Measurements from ENCODE around the gene WBP2. TPM values are rescaled to one million over a fixed set of nuclear protein-coding genes. Genes with fewer than 3 reads are reported as not detected.
"Not testable (repeated sequence)": the region's sequence is repeated elsewhere in the genome, so short reads cannot be mapped to it uniquely, and the experiment has no call there.

The WBP2 gene
- total RNA-seq, 1 donor = 26.8 TPM

DNA sequence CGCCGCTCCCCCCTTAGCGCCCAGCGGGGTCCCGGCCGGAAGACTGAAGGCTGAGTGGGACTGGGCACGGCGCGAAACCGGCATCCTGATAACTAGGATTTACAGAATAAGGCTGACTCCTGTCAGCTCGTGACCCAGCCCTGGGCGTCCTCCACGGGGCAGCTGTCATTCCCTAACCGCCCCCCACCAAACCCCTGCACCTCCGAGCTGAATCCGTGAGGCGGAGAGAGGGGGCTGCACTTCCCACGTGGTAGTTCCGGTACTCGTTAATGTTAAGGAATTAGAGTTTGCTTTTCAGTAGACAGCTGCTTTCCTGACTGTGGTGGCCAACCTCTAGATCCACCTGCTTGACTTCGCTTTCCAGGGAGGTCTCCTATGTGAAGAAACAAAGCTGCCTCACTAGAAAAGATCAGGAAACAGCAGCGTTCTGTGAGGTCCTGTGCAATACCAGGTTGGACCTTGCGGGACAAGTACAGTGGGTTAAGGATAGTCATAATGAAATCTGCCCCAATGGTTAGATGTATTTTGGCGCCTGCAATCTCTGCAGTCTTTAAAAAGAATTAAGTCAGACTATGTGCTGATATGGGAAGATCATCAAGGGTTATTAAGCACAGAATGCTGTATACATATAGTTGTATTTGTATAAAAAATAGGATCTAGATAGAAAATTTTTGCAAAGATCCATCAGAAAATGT is 1.1 kb upstream of the WBP2 start:
- DNase-seq (ENCODE audit: low read depth) = no peak
- TF ChIP-seq, protein P1, sequence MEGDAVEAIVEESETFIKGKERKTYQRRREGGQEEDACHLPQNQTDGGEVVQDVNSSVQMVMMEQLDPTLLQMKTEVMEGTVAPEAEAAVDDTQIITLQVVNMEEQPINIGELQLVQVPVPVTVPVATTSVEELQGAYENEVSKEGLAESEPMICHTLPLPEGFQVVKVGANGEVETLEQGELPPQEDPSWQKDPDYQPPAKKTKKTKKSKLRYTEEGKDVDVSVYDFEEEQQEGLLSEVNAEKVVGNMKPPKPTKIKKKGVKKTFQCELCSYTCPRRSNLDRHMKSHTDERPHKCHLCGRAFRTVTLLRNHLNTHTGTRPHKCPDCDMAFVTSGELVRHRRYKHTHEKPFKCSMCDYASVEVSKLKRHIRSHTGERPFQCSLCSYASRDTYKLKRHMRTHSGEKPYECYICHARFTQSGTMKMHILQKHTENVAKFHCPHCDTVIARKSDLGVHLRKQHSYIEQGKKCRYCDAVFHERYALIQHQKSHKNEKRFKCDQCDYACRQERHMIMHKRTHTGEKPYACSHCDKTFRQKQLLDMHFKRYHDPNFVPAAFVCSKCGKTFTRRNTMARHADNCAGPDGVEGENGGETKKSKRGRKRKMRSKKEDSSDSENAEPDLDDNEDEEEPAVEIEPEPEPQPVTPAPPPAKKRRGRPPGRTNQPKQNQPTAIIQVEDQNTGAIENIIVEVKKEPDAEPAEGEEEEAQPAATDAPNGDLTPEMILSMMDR (IDR thresholded peaks at IDR 0.05; ENCODE audit: insufficient read depth, low read depth, low read length) = no peak
- H3K4me3 ChIP-seq (ENCODE audit: low read depth, low read length) = peak overlapping the region; percentile 87

DNA sequence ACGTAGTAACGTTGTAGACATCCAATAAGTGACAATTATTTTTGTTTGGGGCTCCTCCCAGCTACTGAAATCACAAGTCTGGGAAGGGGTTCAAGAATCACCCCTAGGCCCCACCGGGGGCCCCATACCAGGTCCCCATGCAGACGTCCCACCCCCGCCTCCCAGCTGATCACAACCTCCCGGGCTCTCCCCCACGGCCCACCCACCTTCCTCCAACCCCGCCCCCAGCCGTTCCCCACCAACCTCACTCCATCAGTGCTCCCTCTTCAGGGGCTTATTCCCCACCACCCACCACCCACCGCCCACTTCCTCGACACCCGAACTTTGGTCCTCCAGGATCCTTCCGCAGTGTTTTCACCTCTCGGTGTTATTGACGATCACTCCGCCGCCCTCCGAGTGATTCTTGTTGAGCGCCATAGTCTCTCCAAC is 240 bp downstream of the WBP2 start:
- DNase-seq (ENCODE audit: low read depth) = no peak

DNA sequence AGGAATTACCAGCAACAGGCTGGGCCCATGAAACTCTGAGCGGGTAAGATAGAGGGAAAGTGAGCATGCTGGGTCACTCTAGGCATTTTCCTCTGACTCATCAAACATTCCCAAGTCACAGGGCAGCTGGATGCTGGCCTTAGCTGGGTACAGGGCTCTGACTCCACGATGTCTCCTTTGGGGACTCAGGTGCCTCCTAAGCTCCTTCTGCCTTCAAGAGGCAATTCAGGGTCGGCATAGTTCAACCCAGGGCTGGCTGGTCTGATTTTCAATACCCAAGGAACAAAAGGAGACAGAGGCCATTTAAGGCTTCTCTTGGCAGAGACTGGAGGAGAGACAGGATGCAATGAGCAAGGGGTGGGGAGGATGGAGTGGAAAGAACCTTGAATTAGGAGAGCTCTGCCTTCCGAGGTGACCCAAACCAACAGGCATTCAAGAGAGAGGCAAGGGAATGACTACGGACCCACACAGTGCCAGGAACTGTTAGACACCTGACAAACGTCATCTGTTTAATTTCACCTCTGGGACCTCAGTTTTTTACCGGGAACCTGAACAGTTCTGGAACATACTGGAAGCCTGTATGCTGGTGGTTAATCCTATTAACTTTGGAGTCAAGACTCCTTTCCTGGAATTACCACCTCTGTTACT is 910 bp downstream of the WBP2 start:
- TF ChIP-seq, protein P1 (IDR thresholded peaks at IDR 0.05; ENCODE audit: insufficient read depth, low read depth, low read length) = no peak
- H3K4me3 ChIP-seq (ENCODE audit: low read depth, low read length) = peak overlapping the region; percentile 75
- peak; percentile 78 for DNase-seq (ENCODE audit: low read depth)

More for the DNA sequence above, 240 bp downstream of the WBP2 start:
- peak overlapping the region; percentile 75 for H3K4me3 ChIP-seq (ENCODE audit: low read depth, low read length)
- TF ChIP-seq, protein P1 (IDR thresholded peaks at IDR 0.05; ENCODE audit: insufficient read depth, low read depth, low read length) = no peak

DNA sequence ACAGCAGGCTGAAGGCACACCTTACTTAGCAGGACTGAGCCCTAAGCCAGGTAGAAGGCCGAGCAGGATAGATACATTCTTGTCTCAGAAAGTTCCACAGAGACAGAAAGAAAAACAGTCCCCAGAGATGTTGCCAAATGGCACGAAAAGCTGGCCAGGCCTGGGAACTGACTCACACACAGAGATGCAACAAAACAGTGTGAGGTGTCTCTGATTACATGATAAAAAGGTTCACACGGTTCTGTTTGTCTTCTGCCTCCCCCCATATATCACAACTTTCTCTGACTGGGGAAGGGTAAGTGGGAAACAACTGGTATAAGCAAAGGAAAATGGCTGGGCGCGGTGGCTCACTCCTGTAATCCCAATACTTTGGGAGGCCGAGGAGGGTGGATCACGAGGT is 1.7 kb downstream of the WBP2 start:
- TF ChIP-seq, protein P1 (IDR thresholded peaks at IDR 0.05; ENCODE audit: insufficient read depth, low read depth, low read length) = no peak
- DNase-seq (ENCODE audit: low read depth) = peak; percentile 82
- no peak overlapping the region for H3K4me3 ChIP-seq (ENCODE audit: low read depth, low read length)

DNA sequence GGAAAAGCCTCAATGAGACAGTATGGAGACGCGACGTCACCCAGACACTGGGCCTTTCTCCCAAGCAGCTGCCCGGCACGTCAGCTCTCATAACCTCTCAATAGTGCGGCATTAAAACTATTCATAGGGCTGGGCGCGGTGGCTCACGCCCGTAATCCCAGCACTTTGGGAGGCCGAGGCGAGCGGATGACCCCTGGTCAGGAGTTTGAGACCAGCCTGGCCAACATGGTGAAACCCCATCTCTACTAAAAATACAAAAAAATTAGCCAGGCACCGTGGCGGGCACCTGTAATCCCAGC is 3.5 kb downstream of the WBP2 start:
- not testable (repeated sequence) for H3K4me3 ChIP-seq (ENCODE audit: low read depth, low read length); DNase-seq (ENCODE audit: low read depth)

DNA sequence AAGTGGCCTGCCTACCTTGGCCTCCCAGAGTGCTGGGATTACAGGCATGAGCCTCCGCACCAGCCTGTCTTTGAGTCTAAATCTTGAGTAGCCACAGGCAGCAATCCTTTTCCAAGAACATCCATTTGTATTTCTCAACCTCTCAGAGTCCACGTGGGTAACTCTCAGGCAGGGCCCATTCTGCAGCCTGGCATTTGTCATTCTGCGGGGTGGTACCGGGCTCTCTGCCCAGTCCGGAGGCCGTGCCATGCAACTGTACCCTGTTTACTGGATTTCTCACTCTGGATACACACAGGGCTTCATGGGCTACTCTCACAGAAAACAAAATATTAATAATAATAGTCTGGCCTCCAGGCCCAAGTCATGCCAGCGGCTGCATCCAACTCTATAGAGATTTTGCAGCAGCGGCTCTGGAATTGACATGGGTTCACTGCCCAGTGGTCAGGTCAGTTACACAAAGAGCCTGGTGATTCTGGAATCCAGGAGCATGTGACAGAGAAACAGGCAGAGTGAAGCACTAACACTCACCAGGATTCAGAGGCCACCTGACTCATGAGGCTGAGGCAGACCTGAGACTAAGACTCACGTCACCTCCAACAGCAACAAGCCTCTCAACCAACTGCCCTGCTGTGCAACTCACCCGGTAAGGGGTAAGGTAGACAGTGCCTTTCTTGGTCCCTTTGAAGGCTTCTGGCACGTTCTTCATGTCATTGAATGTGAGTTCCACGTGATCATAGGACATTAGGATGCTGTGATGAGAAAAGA is 4.0 kb downstream of the WBP2 start:
- TF ChIP-seq, protein P1 (IDR thresholded peaks at IDR 0.05; ENCODE audit: insufficient read depth, low read depth, low read length) = no peak
- H3K4me3 ChIP-seq (ENCODE audit: low read depth, low read length) = no peak overlapping the region
- no peak for DNase-seq (ENCODE audit: low read depth)

DNA sequence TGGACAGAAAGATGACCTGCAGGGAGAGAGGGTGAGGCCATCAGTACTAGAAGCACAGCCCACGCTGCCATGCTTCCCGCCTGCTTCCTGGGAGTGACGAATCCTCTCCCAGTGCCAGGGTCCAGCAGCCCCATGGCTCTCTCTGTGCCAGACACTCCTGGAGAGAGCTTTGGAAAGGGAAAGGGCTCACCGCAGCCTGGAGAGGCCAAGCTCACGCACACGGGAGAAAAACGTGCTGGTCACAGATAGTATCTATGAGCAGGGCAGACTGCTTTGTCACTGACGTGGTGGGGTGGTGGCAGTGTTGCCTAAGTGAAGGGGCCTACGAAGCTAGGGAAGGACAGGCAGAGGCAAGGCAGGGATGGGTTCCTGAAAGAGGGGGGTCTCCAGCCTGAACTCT is 5.4 kb downstream of the WBP2 start:
- no peak for DNase-seq (ENCODE audit: low read depth)
- TF ChIP-seq, protein P1 (IDR thresholded peaks at IDR 0.05; ENCODE audit: insufficient read depth, low read depth, low read length) = no peak
- no peak overlapping the region for H3K4me3 ChIP-seq (ENCODE audit: low read depth, low read length)

Measured in fibroblast of villous mesenchyme (primary cell).